ENCODE measurements around the gene SESN3. TPM values are rescaled to one million over a fixed set of nuclear protein-coding genes. Genes with fewer than 3 reads are reported as not detected.
"Not testable (repeated sequence)": the region's sequence is repeated elsewhere in the genome, so short reads cannot be mapped to it uniquely, and the experiment has no call there.

Gene SESN3, protein sequence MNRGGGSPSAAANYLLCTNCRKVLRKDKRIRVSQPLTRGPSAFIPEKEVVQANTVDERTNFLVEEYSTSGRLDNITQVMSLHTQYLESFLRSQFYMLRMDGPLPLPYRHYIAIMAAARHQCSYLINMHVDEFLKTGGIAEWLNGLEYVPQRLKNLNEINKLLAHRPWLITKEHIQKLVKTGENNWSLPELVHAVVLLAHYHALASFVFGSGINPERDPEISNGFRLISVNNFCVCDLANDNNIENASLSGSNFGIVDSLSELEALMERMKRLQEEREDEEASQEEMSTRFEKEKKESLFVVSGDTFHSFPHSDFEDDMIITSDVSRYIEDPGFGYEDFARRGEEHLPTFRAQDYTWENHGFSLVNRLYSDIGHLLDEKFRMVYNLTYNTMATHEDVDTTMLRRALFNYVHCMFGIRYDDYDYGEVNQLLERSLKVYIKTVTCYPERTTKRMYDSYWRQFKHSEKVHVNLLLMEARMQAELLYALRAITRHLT
- polyA plus RNA-seq (2012; ENCODE audit: low read depth, missing spikeins): 2.4 TPM

DNA sequence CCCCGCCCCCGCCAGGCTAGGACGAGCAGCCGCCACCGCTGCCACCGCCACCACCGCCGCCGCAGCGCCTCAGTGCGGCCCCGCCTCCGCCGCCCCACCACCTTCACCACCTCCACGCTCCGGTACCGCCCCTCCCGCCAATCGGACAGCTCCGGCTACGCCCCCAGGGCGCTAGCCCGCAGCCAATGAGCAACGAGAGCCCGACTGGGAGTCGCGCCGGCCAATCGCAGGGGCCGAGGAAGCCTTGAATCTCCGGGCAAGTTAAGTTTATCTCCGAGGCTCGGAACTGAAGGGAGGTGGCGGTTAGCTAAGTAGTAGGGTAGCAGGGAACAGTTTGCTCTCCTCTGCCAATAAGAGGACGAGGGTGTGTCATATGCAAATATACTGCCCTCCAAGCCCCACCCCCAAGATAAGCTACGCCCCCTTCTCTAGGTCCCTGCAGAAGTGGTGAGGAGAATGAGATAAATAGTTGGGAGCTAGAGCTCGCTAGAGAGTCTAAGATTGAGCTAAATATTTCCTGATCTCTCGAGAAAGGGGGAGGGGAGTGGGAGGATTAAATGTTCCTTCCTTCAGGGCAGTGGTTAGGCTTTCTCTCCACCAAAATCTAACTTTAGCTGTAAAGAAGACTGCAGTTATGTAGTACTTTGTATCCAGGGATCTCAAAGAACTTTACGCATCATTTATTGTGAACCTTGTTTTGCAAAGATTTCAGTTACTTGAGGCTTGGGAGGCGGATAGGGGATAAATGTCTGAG is at the start of gene SESN3:
Gene SESN3 (minus strand): TSS at position 76 of the 754 bp plus-strand sequence. CDS start 342 bp downstream, outside the sequence.
- DNase-seq (ENCODE audit: insufficient read length, low spot score) (peak; percentile 78), FAIRE-seq (peak; percentile 99)
- TF ChIP-seq POU2F2 (IDR thresholded peaks at IDR 0.05; ENCODE audit: low read depth, low read length) (peak; percentile 94), TAF1 (IDR thresholded peaks at IDR 0.05; ENCODE audit: low read depth, low read length) (peak; percentile 20; the same call in 1 of the 2 replicates), POLR2AphosphoS5 (IDR thresholded peaks at IDR 0.05; ENCODE audit: low read depth, low read length) (peak; percentile 76), POLR2A (IDR thresholded peaks at IDR 0.05; ENCODE audit: low read depth, low read length) (peak; percentile 86), SPI1 (IDR thresholded peaks at IDR 0.05; ENCODE audit: low read depth, low read length) (0 out of 2 replicates have a peak, but pooled peaks have one; percentile 3), PAX5 (IDR thresholded peaks at IDR 0.05; ENCODE audit: insufficient read depth, low read length, severe bottlenecking) (no peak)

DNA sequence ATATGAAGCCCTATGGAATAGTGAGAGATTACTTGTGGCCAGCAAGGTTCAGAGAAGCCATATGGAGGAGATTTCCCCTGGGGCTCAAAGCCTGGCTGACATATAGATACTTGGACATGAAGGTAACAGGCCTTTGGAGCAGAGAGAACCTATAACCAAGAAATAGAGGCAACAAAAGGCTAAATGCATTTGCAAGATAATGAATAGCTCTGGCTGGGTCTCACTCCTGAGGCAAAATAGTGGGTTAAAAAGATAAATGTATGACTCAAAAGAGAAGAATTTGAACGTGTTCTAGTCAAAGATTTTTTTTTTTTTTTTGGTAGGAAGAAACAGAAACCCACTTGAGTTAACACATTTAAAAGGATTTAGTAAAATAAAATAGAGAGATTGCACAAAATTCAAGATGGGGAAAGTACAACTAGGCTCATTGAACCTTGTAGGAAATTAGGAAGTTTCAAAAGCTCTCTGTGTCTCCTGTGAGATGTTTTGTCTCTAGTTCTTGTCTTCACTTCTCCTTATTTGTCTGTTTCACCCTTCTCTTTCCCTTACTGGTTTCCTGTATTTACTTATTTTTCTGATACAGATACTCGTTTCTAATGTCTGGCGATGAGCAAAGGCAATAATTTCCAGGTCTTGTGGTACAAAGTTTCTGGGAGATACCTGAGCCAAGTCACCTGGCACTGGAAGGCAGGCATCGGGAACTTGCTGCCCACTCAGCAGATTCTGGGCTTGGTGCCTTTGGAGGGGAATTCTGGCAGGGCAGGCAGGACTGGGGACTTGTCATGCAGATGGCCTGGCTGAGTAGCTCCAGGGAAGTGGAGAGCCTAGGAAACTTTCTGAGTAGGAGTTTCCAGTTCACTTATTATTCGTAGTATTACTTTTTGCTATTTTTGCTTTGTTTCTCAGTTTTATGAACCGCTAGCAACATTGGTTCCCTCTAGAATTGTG is 49.2 kb upstream of the SESN3 start:
- FAIRE-seq: no peak
- no peak for DNase-seq (ENCODE audit: insufficient read length, low spot score)

DNA sequence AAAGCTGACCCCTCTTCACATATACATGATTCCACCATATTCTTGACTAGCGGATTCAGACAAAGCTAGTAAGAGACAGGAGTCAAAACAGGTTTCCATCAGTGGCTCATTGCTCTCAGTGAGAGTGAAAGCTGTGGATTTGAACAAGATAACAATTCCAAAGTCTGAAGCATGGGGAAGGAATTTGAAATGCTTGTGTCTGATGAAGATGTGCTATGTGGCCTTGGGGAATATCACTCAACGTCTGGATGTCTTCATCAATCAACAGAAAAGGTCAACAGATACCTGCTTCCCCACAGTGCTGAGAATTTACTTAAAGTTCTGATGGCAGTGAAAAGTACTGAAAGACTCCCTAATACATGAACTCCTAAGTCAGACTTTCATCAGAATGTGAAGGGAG is 46.9 kb upstream of the SESN3 start:
- TF ChIP-seq POLR2AphosphoS5 (IDR thresholded peaks at IDR 0.05; ENCODE audit: low read depth, low read length) (no peak), POU2F2 (IDR thresholded peaks at IDR 0.05; ENCODE audit: low read depth, low read length) (no peak), TAF1 (IDR thresholded peaks at IDR 0.05; ENCODE audit: low read depth, low read length) (no peak), PAX5 (IDR thresholded peaks at IDR 0.05; ENCODE audit: insufficient read depth, low read length, severe bottlenecking) (no peak), POLR2A (IDR thresholded peaks at IDR 0.05; ENCODE audit: low read depth, low read length) (no peak), SPI1 (IDR thresholded peaks at IDR 0.05; ENCODE audit: low read depth, low read length) (no peak)
- no peak for FAIRE-seq
- no peak for DNase-seq (ENCODE audit: insufficient read length, low spot score)

More for the DNA sequence above, 49.2 kb upstream of the SESN3 start:
- TF ChIP-seq POLR2AphosphoS5 (IDR thresholded peaks at IDR 0.05; ENCODE audit: low read depth, low read length): no peak
- peak; percentile 76 for TF ChIP-seq SPI1 (IDR thresholded peaks at IDR 0.05; ENCODE audit: low read depth, low read length)

DNA sequence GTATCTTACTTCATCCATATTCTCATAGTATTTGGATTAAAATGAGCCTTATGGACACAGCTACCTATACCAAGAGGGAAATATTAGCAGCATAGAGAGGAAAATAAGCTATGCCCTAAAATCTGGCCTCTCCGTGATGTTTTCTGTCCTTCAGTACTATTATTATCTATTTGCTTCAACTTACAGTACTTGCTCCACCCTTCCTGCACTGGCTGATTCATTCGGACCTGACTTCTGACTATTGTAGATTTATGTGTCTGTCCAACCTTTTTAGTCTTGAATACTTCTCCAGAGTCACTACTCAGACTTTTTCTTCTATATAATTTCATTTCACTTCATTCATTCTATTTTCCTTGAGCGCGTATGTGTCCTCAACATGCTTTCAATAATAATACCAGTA is 45.1 kb upstream of the SESN3 start:
- FAIRE-seq (no peak), DNase-seq (ENCODE audit: insufficient read length, low spot score) (no peak)
- TF ChIP-seq TAF1 (IDR thresholded peaks at IDR 0.05; ENCODE audit: low read depth, low read length) (no peak), POU2F2 (IDR thresholded peaks at IDR 0.05; ENCODE audit: low read depth, low read length) (no peak), POLR2A (IDR thresholded peaks at IDR 0.05; ENCODE audit: low read depth, low read length) (no peak), SPI1 (IDR thresholded peaks at IDR 0.05; ENCODE audit: low read depth, low read length) (no peak), POLR2AphosphoS5 (IDR thresholded peaks at IDR 0.05; ENCODE audit: low read depth, low read length) (no peak), PAX5 (IDR thresholded peaks at IDR 0.05; ENCODE audit: insufficient read depth, low read length, severe bottlenecking) (no peak)

DNA sequence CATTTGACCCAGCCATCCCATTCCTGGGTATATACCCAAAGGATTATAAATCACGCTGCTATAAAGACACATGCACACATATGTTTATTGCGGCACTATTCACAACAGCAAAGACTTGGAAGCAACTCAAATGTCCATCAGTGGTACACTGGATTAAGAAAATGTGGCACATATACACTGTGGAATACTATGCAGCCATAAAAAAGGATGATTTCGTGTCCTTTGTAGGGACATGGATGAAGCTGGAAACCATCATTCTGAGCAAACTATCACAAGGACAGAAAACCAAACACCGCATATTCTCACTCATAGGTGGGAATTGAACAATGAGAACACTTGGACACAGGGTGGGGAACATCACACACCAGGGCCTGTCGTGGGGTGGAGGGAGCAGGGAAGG is 42.6 kb upstream of the SESN3 start:
- DNase-seq (ENCODE audit: insufficient read length, low spot score); FAIRE-seq: not testable (repeated sequence)

DNA sequence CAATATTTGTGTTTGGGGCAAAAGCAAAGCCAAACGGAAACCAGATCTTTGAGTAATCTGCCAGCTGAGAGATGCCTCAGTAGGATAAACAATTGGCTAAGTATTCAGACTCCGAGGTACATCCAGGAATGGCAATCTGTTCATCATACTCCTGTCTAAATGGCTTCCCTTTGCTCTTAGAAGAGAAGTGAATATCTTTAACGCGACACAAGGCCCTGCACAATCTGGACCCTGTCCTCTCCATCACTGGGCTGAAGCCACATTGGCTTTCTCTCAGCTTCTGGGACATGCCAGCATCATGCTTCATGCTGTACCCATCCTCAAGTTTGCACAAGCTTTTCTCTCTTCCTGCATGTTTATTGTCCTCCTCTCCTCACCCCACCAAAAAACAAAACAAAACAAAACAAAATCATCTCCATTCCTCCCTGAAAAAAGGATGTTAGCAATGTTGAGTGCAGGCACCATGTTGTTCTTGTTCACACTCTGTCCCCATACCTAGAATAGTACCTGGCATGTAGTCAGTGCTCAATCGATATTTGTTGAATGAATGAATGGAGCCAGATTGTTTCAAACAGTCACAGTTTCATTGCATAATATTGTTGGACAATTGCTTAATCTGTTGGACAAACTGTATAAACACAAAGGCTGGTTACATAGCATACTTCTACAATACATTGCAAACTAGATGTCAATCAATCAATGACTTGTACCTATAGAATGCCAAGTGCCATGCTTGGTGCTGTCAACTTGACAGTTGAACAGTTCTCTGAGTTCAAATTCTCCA is 38.2 kb upstream of the SESN3 start:
- no peak for TF ChIP-seq PAX5 (IDR thresholded peaks at IDR 0.05; ENCODE audit: insufficient read depth, low read length, severe bottlenecking)
- TF ChIP-seq POLR2A (IDR thresholded peaks at IDR 0.05; ENCODE audit: low read depth, low read length): no peak
- TF ChIP-seq POLR2AphosphoS5 (IDR thresholded peaks at IDR 0.05; ENCODE audit: low read depth, low read length): no peak
- no peak for TF ChIP-seq POU2F2 (IDR thresholded peaks at IDR 0.05; ENCODE audit: low read depth, low read length)
- no peak for TF ChIP-seq SPI1 (IDR thresholded peaks at IDR 0.05; ENCODE audit: low read depth, low read length)
- TF ChIP-seq TAF1 (IDR thresholded peaks at IDR 0.05; ENCODE audit: low read depth, low read length): no peak
- no peak for DNase-seq (ENCODE audit: insufficient read length, low spot score)
- FAIRE-seq: no peak

DNA sequence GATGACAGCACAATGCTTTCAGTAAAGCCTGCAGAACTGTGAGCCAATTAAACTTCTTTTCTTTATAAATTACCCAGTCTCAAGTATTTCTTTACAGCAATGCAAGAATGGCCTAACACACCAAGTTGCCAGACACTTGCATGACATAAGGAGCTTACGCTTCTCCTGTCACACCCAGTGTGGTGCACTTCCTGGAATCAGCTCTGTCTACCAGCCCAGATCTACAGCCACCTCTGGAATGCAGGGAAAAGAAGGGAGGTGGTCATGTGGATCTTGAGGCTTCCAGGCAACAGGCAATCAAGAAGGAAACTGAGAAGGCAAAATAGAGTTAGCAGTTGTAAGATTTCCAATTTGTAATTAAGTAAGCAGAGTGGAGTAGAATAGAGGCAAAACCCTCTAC is 37.4 kb upstream of the SESN3 start:
- FAIRE-seq (no peak), DNase-seq (ENCODE audit: insufficient read length, low spot score) (no peak)
- TF ChIP-seq POLR2A (IDR thresholded peaks at IDR 0.05; ENCODE audit: low read depth, low read length) (no peak), PAX5 (IDR thresholded peaks at IDR 0.05; ENCODE audit: insufficient read depth, low read length, severe bottlenecking) (no peak), TAF1 (IDR thresholded peaks at IDR 0.05; ENCODE audit: low read depth, low read length) (no peak), POU2F2 (IDR thresholded peaks at IDR 0.05; ENCODE audit: low read depth, low read length) (no peak), SPI1 (IDR thresholded peaks at IDR 0.05; ENCODE audit: low read depth, low read length) (no peak), POLR2AphosphoS5 (IDR thresholded peaks at IDR 0.05; ENCODE audit: low read depth, low read length) (no peak)

DNA sequence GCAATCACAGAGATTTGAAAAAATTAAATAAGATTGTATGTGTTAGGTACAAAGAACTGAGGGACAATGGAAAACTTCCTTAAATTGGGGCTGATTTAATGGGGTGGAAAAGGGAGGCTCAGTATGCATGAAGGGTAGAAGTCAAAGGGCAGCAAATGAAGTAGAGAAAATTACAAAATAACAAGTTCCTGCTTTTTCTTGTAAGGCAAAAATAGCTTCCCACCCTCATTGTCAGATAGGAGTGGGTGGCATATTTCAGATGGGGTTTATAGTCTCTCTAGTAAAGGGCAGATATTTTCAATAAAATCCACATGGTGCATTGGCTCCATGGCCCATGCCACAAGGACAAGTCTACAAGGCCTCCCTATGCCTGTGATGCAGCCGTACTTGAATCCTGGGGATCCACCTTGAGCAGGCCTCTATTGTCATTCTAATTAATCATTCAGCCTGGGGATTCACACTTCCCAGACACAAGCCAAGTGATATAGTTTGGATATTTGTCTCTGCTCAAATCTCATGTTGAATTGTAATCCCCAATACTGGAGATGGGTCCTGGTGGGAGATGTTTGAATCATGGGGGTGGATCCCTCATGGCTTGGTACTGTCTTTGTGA is 36.7 kb upstream of the SESN3 start:
- no peak for DNase-seq (ENCODE audit: insufficient read length, low spot score)
- TF ChIP-seq TAF1 (IDR thresholded peaks at IDR 0.05; ENCODE audit: low read depth, low read length) (no peak), POU2F2 (IDR thresholded peaks at IDR 0.05; ENCODE audit: low read depth, low read length) (no peak), SPI1 (IDR thresholded peaks at IDR 0.05; ENCODE audit: low read depth, low read length) (no peak), PAX5 (IDR thresholded peaks at IDR 0.05; ENCODE audit: insufficient read depth, low read length, severe bottlenecking) (no peak), POLR2A (IDR thresholded peaks at IDR 0.05; ENCODE audit: low read depth, low read length) (no peak), POLR2AphosphoS5 (IDR thresholded peaks at IDR 0.05; ENCODE audit: low read depth, low read length) (no peak)
- FAIRE-seq: no peak

Data from GM12891 (cell line).